CD4-positive, alpha-beta memory T cell (primary cell): ENCODE measurements around the gene FXYD3. TPM values are rescaled to one million over a fixed set of nuclear protein-coding genes. Genes with fewer than 3 reads are reported as not detected.

ENCODE experiments used
- CTCF ChIA-PET: fragments of 350-600 bp; sonication (Branson Sonifier 250); formaldehyde crosslinking; loops from one replicate; lab custom pipeline; 2021; ENCODE audit warnings: inconsistent platforms; ENCODE audit not compliant: partially characterized antibody; lab: Charles Lee
- POLR2A ChIA-PET: fragments of 350-600 bp; sonication (Branson Sonifier 250); formaldehyde crosslinking; loops from one replicate; lab custom pipeline; 2021; ENCODE audit not compliant: partially characterized antibody; lab: Charles Lee
- DNase-seq, 5 donors: peaks; one replicate each; pipeline versions ENCODE4 v3.0.0 to v3.0.0-alpha.2; 2020 to 2022; ENCODE audit warnings: mixed read lengths in 1 of 5
- H3K27ac ChIP-seq: one replicate; pipeline ENCODE4 v1.7.0; 2013; ENCODE audit warnings: low read depth, low read length
- H3K27me3 ChIP-seq: 2 replicates; pipeline ENCODE4 v1.7.0; 2013; ENCODE audit warnings: mild to moderate bottlenecking, low read length, moderate library complexity; ENCODE audit not compliant: insufficient read depth
- H3K36me3 ChIP-seq: 2 replicates; pipeline ENCODE4 v1.7.0; 2013; ENCODE audit warnings: mild to moderate bottlenecking, low read length, moderate library complexity; ENCODE audit not compliant: insufficient read depth
- H3K4me1 ChIP-seq: 2 replicates; pipeline ENCODE4 v1.7.0; 2013; ENCODE audit warnings: mild to moderate bottlenecking, low read length, moderate library complexity; ENCODE audit not compliant: insufficient read depth
- H3K4me3 ChIP-seq, 2 donors: one replicate each; pipeline ENCODE4 v1.7.0; 2013; ENCODE audit warnings: low read length in 2 of 2, mild to moderate bottlenecking in 1 of 2
- H3K9me3 ChIP-seq, 2 donors: one replicate each; pipeline ENCODE4 v1.7.0; 2013; ENCODE audit warnings: low read length in 2 of 2, control low read depth in 1 of 2; ENCODE audit not compliant: control insufficient read depth in 1 of 2
- H3K27ac Mint-ChIP-seq, 7 donors: one replicate each; pipeline ENCODE4 v1.8.0; 2020 to 2021; ENCODE audit warnings: mixed read lengths in 7 of 7, mild to moderate bottlenecking in 6 of 7, inconsistent platforms in 3 of 7, moderate library complexity in 3 of 7
- H3K27me3 Mint-ChIP-seq, 2 donors: one replicate each; pipeline ENCODE4 v1.8.0; 2020 to 2021; ENCODE audit warnings: mixed read lengths in 2 of 2
- H3K36me3 Mint-ChIP-seq, 2 donors: one replicate each; pipeline ENCODE4 v1.8.0; 2020 to 2021; ENCODE audit warnings: mixed read lengths in 2 of 2, inconsistent platforms in 1 of 2, mild to moderate bottlenecking in 1 of 2
- H3K4me1 Mint-ChIP-seq, 4 donors: one replicate each; pipeline ENCODE4 v1.8.0; 2020 to 2021; ENCODE audit warnings: mixed read lengths in 4 of 4, mild to moderate bottlenecking in 1 of 4
- H3K4me3 Mint-ChIP-seq, 8 donors: one replicate each; pipeline ENCODE4 v1.8.0; 2020 to 2021; ENCODE audit warnings: mixed read lengths in 8 of 8, mild to moderate bottlenecking in 7 of 8, moderate library complexity in 6 of 8, inconsistent platforms in 3 of 8
- H3K9me3 Mint-ChIP-seq, 8 donors: one replicate each; pipeline ENCODE4 v1.8.0; 2020 to 2021; ENCODE audit warnings: mixed read lengths in 8 of 8, mild to moderate bottlenecking in 5 of 8, inconsistent platforms in 3 of 8, moderate library complexity in 1 of 8
- intact Hi-C: fragments of 100-400 bp; cut with micrococcal nuclease; formaldehyde crosslinking; loops from one replicate; pipeline ENCODE4 v1.15.1; 2023
- polyA plus RNA-seq, 2 donors: library from polyadenylated mRNA; unstranded; fragments of 300-500 nt; fragmentation: Illumina TruSeq; gene quantifications; one replicate each; pipeline ENCODE4 v1.2.3, GENCODE V29; 2021
- total RNA-seq, 2 experiments: library from RNA; stranded (reverse); gene quantifications; one replicate each; pipeline ENCODE4 v1.2.3, GENCODE V29; 2021

Gene FXYD3
- total and polyA plus RNA-seq, 4 experiments from 2014 or later, result not detected

DNA sequence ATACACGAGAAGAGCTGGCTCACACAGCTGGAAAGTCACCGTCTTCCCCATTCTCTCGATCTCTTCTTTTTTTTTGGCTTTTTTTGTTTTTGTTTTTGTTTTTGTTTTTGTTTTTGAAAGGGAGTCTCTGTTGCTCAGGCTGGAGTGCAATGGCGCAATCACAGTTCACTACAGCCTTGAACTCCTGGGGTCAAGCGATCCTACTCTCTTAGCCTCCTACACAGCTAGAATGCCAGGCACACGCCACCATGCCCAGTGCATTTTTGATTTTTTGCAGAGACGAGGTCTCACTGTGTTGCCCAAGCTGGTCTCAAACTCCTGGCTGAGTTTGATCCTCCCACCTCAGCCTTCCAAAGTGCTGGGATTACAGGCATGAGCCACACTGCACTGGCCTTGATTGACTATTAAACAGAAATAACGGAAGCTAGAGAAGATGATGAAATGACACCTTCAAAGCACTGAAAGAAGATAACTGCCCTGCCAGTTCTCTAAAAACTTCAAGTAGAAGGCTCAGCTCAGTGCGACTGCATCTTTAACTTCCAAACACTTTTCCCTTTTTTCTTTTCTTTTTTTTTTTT is 4.0 kb downstream of the FXYD3 start:
- Mint-ChIP-seq H3K27me3 (peaks cover 2 to 4% of the 10 kb centered on the region in 2 donors), H3K4me3 (no peak overlapping the region), H3K4me1 (peaks cover 8 to 15% (median 11%) of the 10 kb centered on the region in 4 donors), H3K9me3 (no peaks in the 10 kb centered on the region), H3K36me3 (no peaks in the 10 kb centered on the region), H3K27ac (peak overlapping the region in 1 of 7 donors; percentile 79)
- no peaks in the 10 kb centered on the region for H3K27me3 ChIP-seq
- CTCF ChIA-PET, result interaction anchor here (1.7 kb wide), 1 partner anchor 22 kb away, joined by 3 read pairs; no protein-coding TSS in a partner anchor
- no peaks in the 10 kb centered on the region for H3K36me3 ChIP-seq
- no peak for DNase-seq
- peaks cover 13% of the 10 kb centered on the region for H3K4me1 ChIP-seq
- no peak overlapping the region for H3K4me3 ChIP-seq
- H3K27ac ChIP-seq, result no peak overlapping the region
- H3K9me3 ChIP-seq, result no peaks in the 10 kb centered on the region
- intact Hi-C loops, result no loop called here
- POLR2A ChIA-PET, result interaction anchor here (0.6 kb wide), 1 partner anchor 818 kb away, joined by 5 read pairs; no protein-coding TSS in a partner anchor

DNA sequence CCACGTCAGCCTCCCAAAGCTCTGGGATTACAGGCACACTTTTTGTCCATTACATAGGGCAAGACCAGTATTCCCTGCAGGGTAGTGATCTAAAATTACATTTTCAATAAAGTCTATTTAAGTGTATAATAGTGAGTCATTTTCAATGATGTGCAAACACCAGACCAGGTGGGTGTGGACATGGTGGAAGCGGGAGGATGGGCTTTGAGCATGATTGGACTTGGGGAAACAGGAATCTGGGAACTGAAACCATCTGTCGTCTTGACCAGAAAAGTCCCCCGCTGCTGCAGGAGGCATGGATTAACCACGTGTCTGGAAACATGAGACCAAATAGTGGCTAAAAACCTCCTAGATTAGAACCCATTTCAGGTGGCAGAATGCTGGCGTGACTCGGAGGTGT is 4.9 kb downstream of the FXYD3 start:
- Mint-ChIP-seq H3K4me1 (peaks cover 9 to 16% (median 12%) of the 10 kb centered on the region in 4 donors), H3K27me3 (peaks cover 2% of the 10 kb centered on the region in 2 donors), H3K4me3 (no peak overlapping the region), H3K9me3 (no peaks in the 10 kb centered on the region), H3K27ac (no peak overlapping the region), H3K36me3 (no peaks in the 10 kb centered on the region)
- POLR2A ChIA-PET, result no interaction called here
- intact Hi-C loops, result no loop called here
- no peaks in the 10 kb centered on the region for H3K27me3 ChIP-seq
- peaks cover 13% of the 10 kb centered on the region for H3K4me1 ChIP-seq
- H3K36me3 ChIP-seq, result no peaks in the 10 kb centered on the region
- no peak overlapping the region for H3K27ac ChIP-seq
- no peaks in the 10 kb centered on the region for H3K9me3 ChIP-seq
- no peak for DNase-seq
- CTCF ChIA-PET, result interaction anchor here (1.7 kb wide), 1 partner anchor 21 kb away, joined by 3 read pairs; no protein-coding TSS in a partner anchor
- H3K4me3 ChIP-seq, result no peak overlapping the region

DNA sequence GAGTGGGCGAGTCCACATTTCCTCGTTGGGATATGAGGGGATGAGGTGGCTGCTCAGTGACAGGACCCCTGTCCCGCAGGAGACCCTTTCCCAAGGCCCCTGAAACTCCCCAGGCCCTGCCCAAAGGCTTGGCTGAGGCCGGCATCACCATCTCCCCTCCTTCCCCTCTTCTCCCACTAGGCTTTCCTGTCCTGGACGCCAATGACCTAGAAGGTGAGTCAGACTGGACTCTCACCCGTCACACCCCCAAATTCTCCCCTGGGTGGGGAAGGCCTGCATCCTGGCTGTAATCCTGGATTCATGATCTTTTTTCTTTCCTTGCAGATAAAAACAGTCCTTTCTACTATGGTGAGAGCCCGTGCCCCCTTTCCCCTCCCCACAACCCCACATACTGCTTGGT is 5.3 kb downstream of the FXYD3 start:
- Mint-ChIP-seq H3K4me3 (no peak overlapping the region), H3K36me3 (no peaks in the 10 kb centered on the region), H3K27ac (no peak overlapping the region), H3K27me3 (peaks cover 0 to 2% of the 10 kb centered on the region in 2 donors), H3K9me3 (no peaks in the 10 kb centered on the region), H3K4me1 (peaks cover 9 to 16% (median 12%) of the 10 kb centered on the region in 4 donors)
- no peaks in the 10 kb centered on the region for H3K9me3 ChIP-seq
- H3K4me1 ChIP-seq, result peaks cover 13% of the 10 kb centered on the region
- POLR2A ChIA-PET, result no interaction called here
- no peaks in the 10 kb centered on the region for H3K36me3 ChIP-seq
- intact Hi-C loops, result no loop called here
- no peaks in the 10 kb centered on the region for H3K27me3 ChIP-seq
- no peak overlapping the region for H3K27ac ChIP-seq
- CTCF ChIA-PET, result interaction anchor here (1.3 kb wide), 1 partner anchor 54 kb away, joined by 5 read pairs; no protein-coding TSS in a partner anchor
- H3K4me3 ChIP-seq, result no peak overlapping the region
- no peak for DNase-seq

DNA sequence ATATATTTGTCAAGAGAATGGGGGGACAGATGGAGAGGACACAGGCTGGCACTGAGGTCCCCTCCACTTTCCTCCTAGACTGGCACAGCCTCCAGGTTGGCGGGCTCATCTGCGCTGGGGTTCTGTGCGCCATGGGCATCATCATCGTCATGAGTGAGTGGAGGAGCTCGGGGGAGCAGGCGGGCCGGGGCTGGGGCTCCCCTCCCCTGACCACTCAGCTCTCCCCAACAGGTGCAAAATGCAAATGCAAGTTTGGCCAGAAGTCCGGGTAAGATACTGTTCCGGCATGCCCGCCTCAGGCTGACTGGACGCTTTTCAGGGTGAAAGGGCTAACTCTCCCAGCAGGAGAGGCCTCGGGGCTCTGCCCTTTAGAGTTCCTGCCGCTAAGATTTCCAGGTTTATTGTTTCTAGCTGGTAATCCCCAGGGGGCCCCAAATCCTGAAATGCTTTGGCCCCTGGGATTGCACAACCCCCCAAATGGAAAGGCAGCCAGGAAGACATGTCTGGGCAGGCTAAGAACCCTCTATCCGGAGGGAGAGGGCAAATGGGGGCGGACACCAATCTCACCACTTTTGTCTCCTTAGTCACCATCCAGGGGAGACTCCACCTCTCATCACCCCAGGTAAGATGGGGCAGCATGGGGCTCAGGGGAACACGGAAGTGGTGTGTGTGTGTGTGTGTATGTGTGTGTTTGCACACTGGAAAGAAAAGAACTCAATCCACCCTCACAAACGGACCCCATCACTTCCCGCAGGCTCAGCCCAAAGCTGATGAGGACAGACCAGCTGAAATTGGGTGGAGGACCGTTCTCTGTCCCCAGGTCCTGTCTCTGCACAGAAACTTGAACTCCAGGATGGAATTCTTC is 7.3 kb downstream of the FXYD3 start:
- Histone ChIP-seq H3K27me3 (no peaks in the 10 kb centered on the region), H3K36me3 (no peaks in the 10 kb centered on the region), H3K4me1 (peaks cover 13% of the 10 kb centered on the region), H3K9me3 (no peaks in the 10 kb centered on the region), H3K4me3 (no peak overlapping the region), H3K27ac (no peak overlapping the region)
- Mint-ChIP-seq H3K27ac (no peak overlapping the region), H3K4me3 (no peak overlapping the region), H3K9me3 (no peaks in the 10 kb centered on the region), H3K36me3 (no peaks in the 10 kb centered on the region), H3K4me1 (peaks cover 9 to 16% (median 12%) of the 10 kb centered on the region in 4 donors), H3K27me3 (no peaks in the 10 kb centered on the region)
- CTCF ChIA-PET, result interaction anchor here (1.0 to 2.4 kb wide), 3 partner anchors 8 to 56 kb away, joined by 3 to 11 read pairs (median 6); partner anchors contain the start of gene FXYD3
- POLR2A ChIA-PET, result interaction anchor here (3.0 kb wide), 1 partner anchor 19 kb away, joined by 23 read pairs; the partner anchor contains the start of gene FXYD7
- intact Hi-C loops, result no loop called here
- DNase-seq, result no peak

DNA sequence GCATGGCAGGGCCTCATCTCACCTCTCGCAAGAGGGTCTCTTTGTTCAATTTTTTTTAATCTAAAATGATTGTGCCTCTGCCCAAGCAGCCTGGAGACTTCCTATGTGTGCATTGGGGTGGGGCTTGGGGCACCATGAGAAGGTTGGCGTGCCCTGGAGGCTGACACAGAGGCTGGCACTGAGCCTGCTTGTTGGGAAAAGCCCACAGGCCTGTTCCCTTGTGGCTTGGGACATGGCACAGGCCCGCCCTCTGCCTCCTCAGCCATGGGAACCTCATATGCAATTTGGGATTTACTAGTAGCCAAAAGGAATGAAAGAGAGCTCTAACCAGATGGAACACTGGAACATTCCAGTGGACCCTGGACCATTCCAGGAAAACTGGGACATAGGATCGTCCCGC is 8.0 kb downstream of the FXYD3 start:
- intact Hi-C loops, result no loop called here
- H3K36me3 ChIP-seq, result no peaks in the 10 kb centered on the region
- Mint-ChIP-seq H3K27me3 (no peaks in the 10 kb centered on the region), H3K27ac (peak overlapping the region in 1 of 7 donors; percentile 90), H3K4me1 (peaks cover 9 to 16% (median 12%) of the 10 kb centered on the region in 4 donors), H3K9me3 (no peaks in the 10 kb centered on the region), H3K4me3 (peak overlapping the region in 7 of 8 donors; percentile 77 to 88 (median 84)), H3K36me3 (no peaks in the 10 kb centered on the region)
- CTCF ChIA-PET, result interaction anchor here (1.0 to 2.4 kb wide), 3 partner anchors 8 to 57 kb away, joined by 3 to 11 read pairs (median 6); partner anchors contain the start of gene FXYD3
- H3K9me3 ChIP-seq, result no peaks in the 10 kb centered on the region
- POLR2A ChIA-PET, result interaction anchor here (0.9 to 3.0 kb wide), 3 partner anchors 18 to 145 kb away, joined by 3 to 23 read pairs (median 12); partner anchors contain the start of genes FXYD7 and USF2
- H3K27ac ChIP-seq, result no peak overlapping the region
- H3K27me3 ChIP-seq, result no peaks in the 10 kb centered on the region
- no peak overlapping the region for H3K4me3 ChIP-seq
- peaks cover 13% of the 10 kb centered on the region for H3K4me1 ChIP-seq
- DNase-seq, result no peak

DNA sequence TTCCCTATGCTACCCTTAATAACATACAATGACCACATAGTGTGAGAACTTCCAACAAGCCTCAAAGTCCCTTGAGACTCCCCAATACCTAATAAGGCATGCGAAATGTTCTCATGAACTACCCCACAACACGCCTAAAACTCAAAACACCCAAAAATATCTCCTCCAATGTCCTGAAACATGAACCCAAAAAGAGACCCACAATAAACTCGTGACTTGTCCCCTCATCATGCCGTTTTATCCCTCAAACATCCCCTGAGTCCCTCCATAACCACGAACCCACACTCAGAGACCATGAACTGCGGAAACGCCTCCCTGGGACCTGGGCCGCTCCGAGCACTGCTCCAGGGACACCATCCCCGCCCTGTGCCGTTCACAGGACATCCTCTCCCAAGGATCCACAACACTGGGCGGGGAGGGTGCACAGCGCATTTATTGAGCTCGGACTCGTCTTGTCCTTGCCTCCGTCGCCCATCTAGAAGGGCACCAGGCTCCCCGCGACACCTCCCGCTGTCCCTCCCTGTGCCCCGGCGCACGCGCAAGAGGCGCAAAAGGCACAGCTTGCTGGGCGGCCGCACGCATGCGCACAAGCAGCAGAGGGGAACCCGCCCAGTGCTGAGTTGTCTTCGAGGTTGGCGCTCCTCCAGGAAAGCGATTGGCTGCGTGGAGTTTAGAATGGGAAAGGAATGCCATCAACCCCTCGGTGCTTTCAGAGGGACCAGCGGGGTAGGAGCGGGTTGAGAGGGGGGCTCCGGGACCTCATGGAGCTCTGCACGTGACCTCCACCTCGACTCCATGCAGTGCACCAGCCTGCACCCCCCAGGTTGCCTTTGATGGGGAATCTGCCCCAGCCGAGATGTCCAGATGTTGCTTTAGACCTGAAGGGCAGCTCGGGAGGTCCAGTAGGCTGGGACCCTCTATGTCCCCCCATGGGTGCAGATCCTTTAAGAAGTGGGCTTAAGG is 8.8 kb downstream of the FXYD3 start:
- no peaks in the 10 kb centered on the region for H3K27me3 ChIP-seq
- Mint-ChIP-seq H3K4me3 (peak overlapping the region; percentile 77 to 88 (median 84)), H3K4me1 (peaks cover 9 to 16% (median 12%) of the 10 kb centered on the region in 4 donors), H3K27me3 (no peaks in the 10 kb centered on the region), H3K27ac (peak overlapping the region; percentile 58 to 90 (median 86)), H3K36me3 (no peaks in the 10 kb centered on the region), H3K9me3 (no peaks in the 10 kb centered on the region)
- ChIA-PET POLR2A (interaction anchor here (0.7 to 3.0 kb wide), 10 partner anchors 9 to 145 kb away, joined by 3 to 23 read pairs (median 5); partner anchors contain the start of genes FXYD5, FXYD7 and USF2), CTCF (interaction anchor here (0.6 to 2.4 kb wide), 9 partner anchors 9 to 697 kb away, joined by 3 to 11 read pairs (median 3); partner anchors contain the start of gene FXYD3)
- H3K9me3 ChIP-seq, result no peaks in the 10 kb centered on the region
- peak; percentile 83 to 85 (median 83) for DNase-seq
- H3K36me3 ChIP-seq, result no peaks in the 10 kb centered on the region
- H3K4me1 ChIP-seq, result peaks cover 13% of the 10 kb centered on the region
- intact Hi-C loops, result no loop called here
- H3K27ac ChIP-seq, result peak overlapping the region; percentile 47
- peak overlapping the region; percentile 40 to 57 for H3K4me3 ChIP-seq
